Neural crest cell (in vitro differentiated cells): ENCODE results near the gene CAPZB. TPM values are rescaled to one million over a fixed set of nuclear protein-coding genes. Genes with fewer than 3 reads are reported as not detected.

Experiments
- DNase-seq: peaks from one replicate; pipeline ENCODE4 v3.0.0; 2021; ENCODE audit warnings: low read depth, mixed read lengths, low spot score
- H3K27ac Mint-ChIP-seq: one replicate; pipeline ENCODE4 v1.8.0; 2021; ENCODE audit warnings: mild to moderate bottlenecking, mixed read lengths; ENCODE audit not compliant: unreplicated experiment
- H3K27me3 Mint-ChIP-seq: 2 replicates; pipeline ENCODE4 v1.8.0; 2021; ENCODE audit warnings: low read depth, mild to moderate bottlenecking, mixed read lengths
- H3K36me3 Mint-ChIP-seq: 2 replicates; pipeline ENCODE4 v1.8.0; 2021; ENCODE audit warnings: low read depth, mild to moderate bottlenecking, mixed read lengths
- H3K4me1 Mint-ChIP-seq: 2 replicates; pipeline ENCODE4 v1.8.0; 2021; ENCODE audit warnings: mixed read lengths
- H3K4me3 Mint-ChIP-seq: one replicate; pipeline ENCODE4 v1.8.0; 2021; ENCODE audit warnings: mild to moderate bottlenecking, mixed read lengths
- H3K9me3 Mint-ChIP-seq: 2 replicates; pipeline ENCODE4 v1.8.0; 2021; ENCODE audit warnings: mixed read lengths
- total RNA-seq: library from RNA; stranded (reverse); gene quantifications from 2 replicates; pipeline ENCODE4 v1.2.1, GENCODE V29; 2021
- TF ChIP-seq, protein P1 (sequence below): fragments of 200-600 bp; sonication (generic); conservative IDR thresholded peaks from 2 replicates; pipeline ENCODE4 v1.5.0; 2021; ENCODE audit warnings: antibody characterized with exemption, mild to moderate bottlenecking

The CAPZB gene
- total RNA-seq, 1 donor from 2014 or later, result 256 TPM

DNA sequence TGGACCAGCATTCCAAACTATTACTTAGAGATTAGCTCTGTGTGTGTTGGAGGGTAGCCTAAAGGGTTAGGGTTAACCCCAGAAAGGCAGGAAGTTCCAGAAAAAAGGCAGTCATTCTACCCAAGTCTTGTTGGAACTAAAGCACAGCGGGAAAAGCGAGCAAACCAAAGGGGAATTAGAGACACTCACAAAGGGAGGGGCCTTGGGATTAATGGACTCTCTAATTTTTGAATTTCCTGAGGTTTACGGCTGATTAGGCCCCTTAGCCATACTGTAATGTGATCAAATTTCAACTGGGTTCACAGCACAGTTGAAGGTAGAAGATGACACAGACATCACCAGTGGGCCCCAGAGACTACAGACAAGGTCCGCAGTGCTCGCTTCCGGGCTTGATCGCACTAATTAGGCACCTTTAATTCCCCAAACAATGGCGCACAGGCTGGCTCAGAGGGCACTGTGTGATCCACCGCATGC, 28.3 kb downstream of the CAPZB start:
- H3K4me1 Mint-ChIP-seq, result peaks cover 64% of the 10 kb centered on the region
- TF ChIP-seq, protein P1, sequence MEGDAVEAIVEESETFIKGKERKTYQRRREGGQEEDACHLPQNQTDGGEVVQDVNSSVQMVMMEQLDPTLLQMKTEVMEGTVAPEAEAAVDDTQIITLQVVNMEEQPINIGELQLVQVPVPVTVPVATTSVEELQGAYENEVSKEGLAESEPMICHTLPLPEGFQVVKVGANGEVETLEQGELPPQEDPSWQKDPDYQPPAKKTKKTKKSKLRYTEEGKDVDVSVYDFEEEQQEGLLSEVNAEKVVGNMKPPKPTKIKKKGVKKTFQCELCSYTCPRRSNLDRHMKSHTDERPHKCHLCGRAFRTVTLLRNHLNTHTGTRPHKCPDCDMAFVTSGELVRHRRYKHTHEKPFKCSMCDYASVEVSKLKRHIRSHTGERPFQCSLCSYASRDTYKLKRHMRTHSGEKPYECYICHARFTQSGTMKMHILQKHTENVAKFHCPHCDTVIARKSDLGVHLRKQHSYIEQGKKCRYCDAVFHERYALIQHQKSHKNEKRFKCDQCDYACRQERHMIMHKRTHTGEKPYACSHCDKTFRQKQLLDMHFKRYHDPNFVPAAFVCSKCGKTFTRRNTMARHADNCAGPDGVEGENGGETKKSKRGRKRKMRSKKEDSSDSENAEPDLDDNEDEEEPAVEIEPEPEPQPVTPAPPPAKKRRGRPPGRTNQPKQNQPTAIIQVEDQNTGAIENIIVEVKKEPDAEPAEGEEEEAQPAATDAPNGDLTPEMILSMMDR, result no peak
- DNase-seq, result no peak
- H3K36me3 Mint-ChIP-seq, result no peaks in the 10 kb centered on the region
- no peaks in the 10 kb centered on the region for H3K27me3 Mint-ChIP-seq
- no peak overlapping the region for H3K4me3 Mint-ChIP-seq
- no peak overlapping the region for H3K27ac Mint-ChIP-seq
- no peaks in the 10 kb centered on the region for H3K9me3 Mint-ChIP-seq

GRCh38 chr1:19455353-19455752, 30.0 kb downstream of the CAPZB start:
- Mint-ChIP-seq H3K4me3 (no peak overlapping the region), H3K36me3 (no peaks in the 10 kb centered on the region), H3K27me3 (no peaks in the 10 kb centered on the region), H3K9me3 (no peaks in the 10 kb centered on the region), H3K27ac (no peak overlapping the region), H3K4me1 (peaks cover 65% of the 10 kb centered on the region)
- TF ChIP-seq, protein P1, result no peak
- no peak for DNase-seq

GRCh38 chr1:19454265-19455146, 30.8 kb downstream of the CAPZB start:
- Mint-ChIP-seq H3K36me3 (no peaks in the 10 kb centered on the region), H3K27me3 (no peaks in the 10 kb centered on the region), H3K27ac (peak overlapping the region; percentile 9), H3K4me1 (peaks cover 61% of the 10 kb centered on the region), H3K9me3 (no peaks in the 10 kb centered on the region), H3K4me3 (no peak overlapping the region)
- no peak for DNase-seq
- TF ChIP-seq, protein P1, result no peak

DNA sequence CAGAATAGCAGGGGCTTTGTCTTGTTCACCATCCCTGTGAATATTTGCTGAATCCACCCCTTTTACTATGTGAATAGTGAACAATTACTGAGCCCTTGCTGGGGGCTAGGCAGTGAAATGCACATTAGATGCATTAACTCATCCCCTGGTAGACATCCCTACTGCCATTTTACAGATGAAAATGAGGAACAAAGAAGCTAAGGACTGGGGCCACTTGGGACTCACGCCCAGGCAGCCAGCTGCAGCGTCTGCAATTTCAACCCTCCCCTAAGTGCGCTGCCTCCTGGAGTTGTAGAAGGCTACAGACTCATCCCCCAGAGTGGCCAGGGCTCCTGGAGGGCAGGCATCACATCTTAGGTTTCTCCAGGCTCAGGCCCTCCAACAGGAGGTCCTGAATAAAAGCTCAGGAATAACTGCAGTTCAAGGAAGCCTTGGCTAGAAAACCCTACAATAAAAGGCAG, 31.6 kb downstream of the CAPZB start:
- no peaks in the 10 kb centered on the region for H3K27me3 Mint-ChIP-seq
- no peak overlapping the region for H3K4me3 Mint-ChIP-seq
- H3K4me1 Mint-ChIP-seq, result peaks cover 68% of the 10 kb centered on the region
- H3K36me3 Mint-ChIP-seq, result no peaks in the 10 kb centered on the region
- no peaks in the 10 kb centered on the region for H3K9me3 Mint-ChIP-seq
- DNase-seq, result no peak
- TF ChIP-seq, protein P1, result no peak
- H3K27ac Mint-ChIP-seq, result no peak overlapping the region

DNA sequence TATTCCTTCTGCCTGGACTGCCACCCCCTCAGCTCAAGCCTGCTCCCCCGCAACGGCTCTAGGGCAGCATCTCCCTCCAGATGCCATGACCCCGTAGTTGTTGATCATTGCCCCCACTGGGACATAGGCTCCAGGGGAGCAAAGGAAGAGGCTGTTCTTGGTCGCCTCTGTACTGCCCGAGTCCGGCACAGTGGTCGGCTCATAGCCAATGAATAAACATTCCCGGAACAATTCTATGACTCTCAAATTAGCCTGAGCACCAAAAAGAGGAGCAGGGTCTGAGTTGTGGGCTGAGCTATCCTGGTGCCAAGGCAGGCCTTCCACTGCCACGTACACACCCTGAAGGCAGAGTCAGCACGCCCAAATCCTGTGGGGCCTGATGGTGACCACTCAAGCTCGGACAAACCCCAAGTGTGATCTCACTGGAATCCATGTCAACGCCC, 33.1 kb downstream of the CAPZB start:
- H3K36me3 Mint-ChIP-seq, result no peaks in the 10 kb centered on the region
- DNase-seq, result no peak
- H3K27ac Mint-ChIP-seq, result no peak overlapping the region
- TF ChIP-seq, protein P1, result no peak
- H3K4me3 Mint-ChIP-seq, result no peak overlapping the region
- H3K27me3 Mint-ChIP-seq, result no peaks in the 10 kb centered on the region
- H3K4me1 Mint-ChIP-seq, result peaks cover 70% of the 10 kb centered on the region
- no peaks in the 10 kb centered on the region for H3K9me3 Mint-ChIP-seq
